ENCODE results near the gene CX3CR1. TPM values are rescaled to one million over a fixed set of nuclear protein-coding genes. Genes with fewer than 3 reads are reported as not detected.
A peak's percentile ranks its signal among the peaks of the same experiment; 100 is the strongest.

The CX3CR1 gene
- total and polyA plus RNA-seq, 9 of the 15 experiments (the other 6 are each of a cell fraction or from before 2014, with no cell fraction given) = 0.03 to 0.21 TPM; not detected in 7

GRCh38 chr3:39267631-39268548, 11.9 kb downstream of the CX3CR1 start (continued):
- TF ChIP-seq MGA (IDR thresholded peaks at IDR 0.05) = no peak
- no peak for TF ChIP-seq PHF20 (IDR thresholded peaks at IDR 0.05; ENCODE audit: partially characterized antibody)
- TF ChIP-seq SNIP1 (IDR thresholded peaks at IDR 0.05; ENCODE audit: low read depth) = no peak
- peak; percentile 40; the same call in 1 of the 2 replicates for TF ChIP-seq TCF3 (CRISPR knock-in tag; IDR thresholded peaks at IDR 0.05)
- no peak for TF ChIP-seq IRF1 (CRISPR knock-in tag; IDR thresholded peaks at IDR 0.05; ENCODE audit: borderline replicate concordance)
- no peak for TF ChIP-seq HBP1 (CRISPR knock-in tag; IDR thresholded peaks at IDR 0.05)
- no peak for TF ChIP-seq SREBF1 (IDR thresholded peaks at IDR 0.05; ENCODE audit: borderline replicate concordance, low read depth, low read length)
- no peak for TF ChIP-seq RAD51 (IDR thresholded peaks at IDR 0.05; ENCODE audit: borderline replicate concordance, low read depth)
- TF ChIP-seq ZNF280A (IDR thresholded peaks at IDR 0.05; ENCODE audit: low read depth, partially characterized antibody) = no peak
- no peak for TF ChIP-seq PHB (CRISPR knock-in tag; IDR thresholded peaks at IDR 0.05)
- no peak for TF ChIP-seq SRSF1 (IDR thresholded peaks at IDR 0.05; ENCODE audit: low read depth, low read length)
